CD4-positive, alpha-beta memory T cell (primary cell): ENCODE data around the gene CCNF. TPM values are rescaled to one million over a fixed set of nuclear protein-coding genes. Genes with fewer than 3 reads are reported as not detected.
A peak's percentile ranks its signal among the peaks of the same experiment; 100 is the strongest.

Experiments
- CTCF ChIA-PET: fragments of 350-600 bp; sonication (Branson Sonifier 250); formaldehyde crosslinking; loops from one replicate; lab custom pipeline; 2021; ENCODE audit warnings: inconsistent platforms; ENCODE audit not compliant: partially characterized antibody; lab: Charles Lee
- POLR2A ChIA-PET: fragments of 350-600 bp; sonication (Branson Sonifier 250); formaldehyde crosslinking; loops from one replicate; lab custom pipeline; 2021; ENCODE audit not compliant: partially characterized antibody; lab: Charles Lee
- DNase-seq, 5 donors: peaks; one replicate each; pipeline versions ENCODE4 v3.0.0 to v3.0.0-alpha.2; 2020 to 2022; ENCODE audit warnings: mixed read lengths in 1 of 5
- H3K27ac ChIP-seq: one replicate; pipeline ENCODE4 v1.7.0; 2013; ENCODE audit warnings: low read depth, low read length
- H3K27me3 ChIP-seq: 2 replicates; pipeline ENCODE4 v1.7.0; 2013; ENCODE audit warnings: mild to moderate bottlenecking, low read length, moderate library complexity; ENCODE audit not compliant: insufficient read depth
- H3K36me3 ChIP-seq: 2 replicates; pipeline ENCODE4 v1.7.0; 2013; ENCODE audit warnings: mild to moderate bottlenecking, low read length, moderate library complexity; ENCODE audit not compliant: insufficient read depth
- H3K4me1 ChIP-seq: 2 replicates; pipeline ENCODE4 v1.7.0; 2013; ENCODE audit warnings: mild to moderate bottlenecking, low read length, moderate library complexity; ENCODE audit not compliant: insufficient read depth
- H3K4me3 ChIP-seq, 2 donors: one replicate each; pipeline ENCODE4 v1.7.0; 2013; ENCODE audit warnings: low read length in 2 of 2, mild to moderate bottlenecking in 1 of 2
- H3K9me3 ChIP-seq, 2 donors: one replicate each; pipeline ENCODE4 v1.7.0; 2013; ENCODE audit warnings: low read length in 2 of 2, control low read depth in 1 of 2; ENCODE audit not compliant: control insufficient read depth in 1 of 2
- H3K27ac Mint-ChIP-seq, 7 donors: one replicate each; pipeline ENCODE4 v1.8.0; 2020 to 2021; ENCODE audit warnings: mixed read lengths in 7 of 7, mild to moderate bottlenecking in 6 of 7, inconsistent platforms in 3 of 7, moderate library complexity in 3 of 7
- H3K27me3 Mint-ChIP-seq, 2 donors: one replicate each; pipeline ENCODE4 v1.8.0; 2020 to 2021; ENCODE audit warnings: mixed read lengths in 2 of 2
- H3K36me3 Mint-ChIP-seq, 2 donors: one replicate each; pipeline ENCODE4 v1.8.0; 2020 to 2021; ENCODE audit warnings: mixed read lengths in 2 of 2, inconsistent platforms in 1 of 2, mild to moderate bottlenecking in 1 of 2
- H3K4me1 Mint-ChIP-seq, 4 donors: one replicate each; pipeline ENCODE4 v1.8.0; 2020 to 2021; ENCODE audit warnings: mixed read lengths in 4 of 4, mild to moderate bottlenecking in 1 of 4
- H3K4me3 Mint-ChIP-seq, 8 donors: one replicate each; pipeline ENCODE4 v1.8.0; 2020 to 2021; ENCODE audit warnings: mixed read lengths in 8 of 8, mild to moderate bottlenecking in 7 of 8, moderate library complexity in 6 of 8, inconsistent platforms in 3 of 8
- H3K9me3 Mint-ChIP-seq, 8 donors: one replicate each; pipeline ENCODE4 v1.8.0; 2020 to 2021; ENCODE audit warnings: mixed read lengths in 8 of 8, mild to moderate bottlenecking in 5 of 8, inconsistent platforms in 3 of 8, moderate library complexity in 1 of 8
- intact Hi-C: fragments of 100-400 bp; cut with micrococcal nuclease; formaldehyde crosslinking; loops from one replicate; pipeline ENCODE4 v1.15.1; 2023
- polyA plus RNA-seq, 2 donors: library from polyadenylated mRNA; unstranded; fragments of 300-500 nt; fragmentation: Illumina TruSeq; gene quantifications; one replicate each; pipeline ENCODE4 v1.2.3, GENCODE V29; 2021
- total RNA-seq, 2 experiments: library from RNA; stranded (reverse); gene quantifications; one replicate each; pipeline ENCODE4 v1.2.3, GENCODE V29; 2021

Gene CCNF
- total and polyA plus RNA-seq, 4 experiments from 2014 or later = 1.6 to 4.7 (median 4.0) TPM

GRCh38 chr16:2472488-2472864, 43.2 kb downstream of the CCNF start:
- Histone ChIP-seq H3K36me3 (no peaks in the 10 kb centered on the region), H3K4me3 (no peak overlapping the region), H3K27ac (no peak overlapping the region), H3K27me3 (peaks cover 29% of the 10 kb centered on the region), H3K9me3 (no peaks in the 10 kb centered on the region), H3K4me1 (peaks cover 42% of the 10 kb centered on the region)
- POLR2A ChIA-PET = interaction anchor here (0.6 kb wide), 1 partner anchor 751 kb away, joined by 3 read pairs; no protein-coding TSS in a partner anchor
- no peak for DNase-seq
- peaks cover 6 to 31% (median 14%) of the 10 kb centered on the region in 4 donors for H3K4me1 Mint-ChIP-seq
- no peaks in the 10 kb centered on the region for H3K9me3 Mint-ChIP-seq
- no peak overlapping the region for H3K4me3 Mint-ChIP-seq
- CTCF ChIA-PET = no interaction called here
- intact Hi-C loops = no loop called here
- H3K36me3 Mint-ChIP-seq = no peaks in the 10 kb centered on the region
- peaks cover 15 to 18% of the 10 kb centered on the region in 2 donors for H3K27me3 Mint-ChIP-seq
- H3K27ac Mint-ChIP-seq = no peak overlapping the region

- ChIA-PET CTCF (interaction anchor here (0.5 to 1.3 kb wide), 2 partner anchors 15 to 169 kb away, joined by 3 read pairs; no protein-coding TSS in a partner anchor), POLR2A (interaction anchor here (0.6 kb wide), 1 partner anchor 752 kb away, joined by 3 read pairs; no protein-coding TSS in a partner anchor)
- Mint-ChIP-seq H3K27me3 (peaks cover 15 to 18% of the 10 kb centered on the region in 2 donors), H3K36me3 (no peaks in the 10 kb centered on the region), H3K4me3 (peak overlapping the region; percentile 60 to 85 (median 76)), H3K4me1 (peaks cover 6 to 35% (median 14%) of the 10 kb centered on the region in 4 donors), H3K9me3 (no peaks in the 10 kb centered on the region), H3K27ac (no peak overlapping the region)
- Histone ChIP-seq H3K9me3 (no peaks in the 10 kb centered on the region), H3K4me3 (no peak overlapping the region), H3K36me3 (no peaks in the 10 kb centered on the region), H3K27me3 (peaks cover 29% of the 10 kb centered on the region), H3K4me1 (peaks cover 40% of the 10 kb centered on the region), H3K27ac (no peak overlapping the region)
- intact Hi-C loops = no loop called here
- DNase-seq = no peak
Observed at GRCh38 chr16:2472885-2473445, 43.7 kb downstream of the CCNF start.

GRCh38 chr16:2473446-2473926, 44.2 kb downstream of the CCNF start:
- H3K36me3 ChIP-seq = no peaks in the 10 kb centered on the region
- intact Hi-C loops = no loop called here
- H3K9me3 ChIP-seq = no peaks in the 10 kb centered on the region
- H3K4me1 ChIP-seq = peaks cover 35% of the 10 kb centered on the region
- Mint-ChIP-seq H3K27me3 (peaks cover 11 to 16% of the 10 kb centered on the region in 2 donors), H3K27ac (no peak overlapping the region), H3K4me3 (peak overlapping the region; percentile 71 to 85 (median 78)), H3K36me3 (no peaks in the 10 kb centered on the region), H3K9me3 (no peaks in the 10 kb centered on the region), H3K4me1 (peaks cover 6 to 34% (median 14%) of the 10 kb centered on the region in 4 donors)
- DNase-seq = no peak
- POLR2A ChIA-PET = interaction anchor here (1.5 to 1.8 kb wide), 3 partner anchors 10 to 41 kb away, joined by 5 to 8 read pairs (median 6); partner anchors contain the start of gene ATP6V0C
- no peak overlapping the region for H3K27ac ChIP-seq
- H3K4me3 ChIP-seq = no peak overlapping the region
- CTCF ChIA-PET = interaction anchor here (0.5 to 1.3 kb wide), 2 partner anchors 15 to 169 kb away, joined by 3 read pairs; no protein-coding TSS in a partner anchor
- H3K27me3 ChIP-seq = peaks cover 29% of the 10 kb centered on the region

DNA sequence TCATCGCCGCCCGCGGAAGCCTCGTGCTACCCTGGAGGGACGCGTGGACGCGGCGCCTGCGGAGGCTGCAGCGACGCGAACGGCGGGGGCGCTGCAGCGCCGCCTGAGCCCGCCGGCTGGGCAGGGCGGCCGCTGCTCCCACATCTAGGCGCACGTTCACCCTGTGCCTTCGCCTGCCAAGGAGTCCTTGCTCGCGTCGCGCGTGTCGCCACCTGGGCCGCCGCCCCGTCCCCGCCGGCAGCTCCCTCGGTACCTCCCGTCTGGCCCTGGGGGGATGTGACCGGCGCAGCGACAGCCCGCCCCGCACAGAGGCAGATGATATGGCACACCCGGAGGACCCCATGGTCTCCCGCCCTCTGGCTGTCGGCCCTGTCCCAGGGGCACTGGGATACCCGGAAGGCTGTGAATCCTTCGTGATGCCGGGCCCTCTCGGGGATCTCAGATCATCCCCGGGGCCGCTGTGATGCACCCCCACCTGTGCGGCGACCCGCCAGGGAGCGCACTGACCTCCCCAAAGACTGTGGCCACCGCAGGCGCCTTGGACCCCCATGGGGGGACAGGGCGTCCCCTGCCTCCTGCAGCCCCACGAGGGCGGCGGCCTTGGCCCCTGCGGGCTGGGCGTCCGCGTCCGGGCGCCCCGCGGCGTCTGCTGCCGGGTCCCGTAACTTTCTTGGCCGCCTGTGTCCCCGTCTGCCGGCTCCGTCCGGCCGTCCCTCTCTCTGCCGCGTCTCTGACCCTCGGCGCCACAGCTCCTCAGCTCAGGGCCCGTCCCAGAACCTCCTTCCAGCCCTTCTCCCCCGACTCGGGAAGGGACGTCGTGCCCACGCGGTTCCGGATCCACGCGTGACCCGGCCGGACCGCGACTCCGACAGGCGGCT, 45.0 kb downstream of the CCNF start:
- ChIA-PET POLR2A (interaction anchor here (0.7 to 1.8 kb wide), 11 partner anchors 9 to 465 kb away, joined by 3 to 8 read pairs (median 4); partner anchors contain the start of genes AMDHD2, ATP6V0C, CCNF and ECI1), CTCF (interaction anchor here (1.0 to 1.3 kb wide), 3 partner anchors 13 to 27 kb away, joined by 3 to 4 read pairs (median 3); no protein-coding TSS in a partner anchor)
- Histone ChIP-seq H3K27me3 (peaks cover 25% of the 10 kb centered on the region), H3K36me3 (no peaks in the 10 kb centered on the region), H3K4me3 (peak overlapping the region in 1 of 2 donors; percentile 66), H3K4me1 (peaks cover 34% of the 10 kb centered on the region), H3K27ac (peak overlapping the region; percentile 12), H3K9me3 (no peaks in the 10 kb centered on the region)
- peaks cover 7 to 15% of the 10 kb centered on the region in 2 donors for H3K27me3 Mint-ChIP-seq
- H3K4me1 Mint-ChIP-seq = peaks cover 6 to 33% (median 14%) of the 10 kb centered on the region in 4 donors
- H3K4me3 Mint-ChIP-seq = peak overlapping the region; percentile 35 to 81 (median 73)
- no peaks in the 10 kb centered on the region for H3K9me3 Mint-ChIP-seq
- intact Hi-C loops = loop anchor here (1.0 to 2.0 kb wide), 5 partner anchors 13 to 319 kb away; partner anchors contain the start of genes ABCA3, CCNF and TRAF7
- H3K27ac Mint-ChIP-seq = peak overlapping the region in 1 of 7 donors; percentile 78
- H3K36me3 Mint-ChIP-seq = no peaks in the 10 kb centered on the region
- peak; percentile 56 to 70 (median 65) for DNase-seq

GRCh38 chr16:2474877-2475412, 45.7 kb downstream of the CCNF start, which contains the start of gene TBC1D24:
TBC1D24 (plus strand) TSS chr16:2475127; CDS start chr16:2496149, 21,022 bp downstream.
- Histone ChIP-seq H3K4me1 (peaks cover 34% of the 10 kb centered on the region), H3K9me3 (no peaks in the 10 kb centered on the region), H3K4me3 (peak within 1 kb of the TSS in 1 of 2 donors; percentile 66), H3K27ac (peak within 1 kb of the TSS; percentile 12), H3K27me3 (peaks cover 20% of the 10 kb centered on the region), H3K36me3 (no peaks in the 10 kb centered on the region)
- peak within 1 kb of the TSS in 3 of 7 donors; percentile 42 to 78 (median 62) for H3K27ac Mint-ChIP-seq
- CTCF ChIA-PET = interaction anchor here (1.0 to 1.3 kb wide), 2 partner anchors 12 to 26 kb away, joined by 3 to 4 read pairs; no protein-coding TSS in a partner anchor
- H3K36me3 Mint-ChIP-seq = no peaks in the 10 kb centered on the region
- H3K4me1 Mint-ChIP-seq = peaks cover 6 to 28% (median 14%) of the 10 kb centered on the region in 4 donors
- no peaks in the 10 kb centered on the region for H3K9me3 Mint-ChIP-seq
- intact Hi-C loops = loop anchor here (1.0 to 2.0 kb wide), 7 partner anchors 12 to 320 kb away; partner anchors contain the start of genes ABCA3, ATP6V0C, CCNF and TEDC2
- peak; percentile 66 to 73 (median 66) for DNase-seq
- H3K4me3 Mint-ChIP-seq = peak within 1 kb of the TSS; percentile 63 to 81 (median 76)
- POLR2A ChIA-PET = interaction anchor here (0.7 to 1.8 kb wide), 11 partner anchors 8 to 466 kb away, joined by 3 to 8 read pairs (median 4); partner anchors contain the start of genes AMDHD2, ATP6V0C, CCNF and ECI1
- H3K27me3 Mint-ChIP-seq = peaks cover 7 to 11% of the 10 kb centered on the region in 2 donors
